Cardiac fibroblast (primary cell): ENCODE results near the gene GALNT1.

ENCODE experiments used
- DNase-seq, 2 donors: peaks; one replicate each; pipeline versions ENCODE4 v3.0.0 to v3.0.0-alpha.2; 2010; ENCODE audit warnings: low read depth in 2 of 2
- H3K4me3 ChIP-seq, 2 donors: replicated peaks in 1 of 2; 1 replicate in 1 of 2; 2 replicates in 1 of 2; pipeline ENCODE4 v1.5.1; 2011; ENCODE audit warnings: low read depth in 2 of 2, low read length in 2 of 2, mild to moderate bottlenecking in 2 of 2, moderate library complexity in 1 of 2
- CTCF ChIP-seq: IDR thresholded peaks from one replicate; pipeline ENCODE4 v1.5.1; 2011; ENCODE audit warnings: low read depth, mild to moderate bottlenecking, low read length, inconsistent platforms

GALNT1 gene

GRCh38 chr18:35731701-35732100 lies 150.2 kb downstream of the GALNT1 start:
- H3K4me3 ChIP-seq: no peak overlapping the region
- no peak for DNase-seq
- no peak for TF ChIP-seq CTCF

GRCh38 chr18:35732162-35732561 lies 150.6 kb downstream of the GALNT1 start:
- no peak for TF ChIP-seq CTCF
- DNase-seq: no peak
- no peak overlapping the region for H3K4me3 ChIP-seq

GRCh38 chr18:35732636-35733035 lies 151.1 kb downstream of the GALNT1 start:
- no peak overlapping the region for H3K4me3 ChIP-seq
- no peak for TF ChIP-seq CTCF
- peak; percentile 32 to 45 for DNase-seq

GRCh38 chr18:35733408-35733807 lies 151.9 kb downstream of the GALNT1 start:
- no peak overlapping the region for H3K4me3 ChIP-seq
- TF ChIP-seq CTCF: no peak

GRCh38 chr18:35736696-35737095 lies 155.2 kb downstream of the GALNT1 start:
- no peak overlapping the region for H3K4me3 ChIP-seq
- peak in 1 of 2 donors; percentile 17 for DNase-seq
- no peak for TF ChIP-seq CTCF

More at GRCh38 chr18:35733408-35733807, 151.9 kb downstream of the GALNT1 start:
- no peak for DNase-seq

- no peak for TF ChIP-seq CTCF
- DNase-seq: no peak
- H3K4me3 ChIP-seq: no peak overlapping the region
Measured at GRCh38 chr18:35739778-35740177, 158.2 kb downstream of the GALNT1 start.

GRCh38 chr18:35740656-35741055 lies 159.1 kb downstream of the GALNT1 start:
- no peak overlapping the region for H3K4me3 ChIP-seq
- no peak for DNase-seq
- TF ChIP-seq CTCF: no peak
